ENCODE measurements around the gene ITPRIP.

Gene ITPRIP

GRCh38 chr10:104316321-104317099 lies 21.8 kb downstream of the ITPRIP start:
- H3K4me3 Mint-ChIP-seq = no peak overlapping the region
- intact Hi-C loops (cut with micrococcal nuclease) = no loop called here
- no peak overlapping the region for H3K27ac Mint-ChIP-seq
- H3K9me3 Mint-ChIP-seq = no peaks in the 10 kb centered on the region
- H3K27me3 Mint-ChIP-seq = no peaks in the 10 kb centered on the region
- H3K4me1 Mint-ChIP-seq (ENCODE audit: low read depth) = peaks cover 53% of the 10 kb centered on the region
- H3K36me3 Mint-ChIP-seq (ENCODE audit: low read depth) = peaks cover 60% of the 10 kb centered on the region

GRCh38 chr10:104315486-104315921 lies 22.8 kb downstream of the ITPRIP start:
- peaks cover 46% of the 10 kb centered on the region for H3K4me1 Mint-ChIP-seq (ENCODE audit: low read depth)
- no peak overlapping the region for H3K4me3 Mint-ChIP-seq
- H3K27me3 Mint-ChIP-seq = no peaks in the 10 kb centered on the region
- H3K27ac Mint-ChIP-seq = no peak overlapping the region
- H3K9me3 Mint-ChIP-seq = no peaks in the 10 kb centered on the region
- H3K36me3 Mint-ChIP-seq (ENCODE audit: low read depth) = peaks cover 70% of the 10 kb centered on the region
- intact Hi-C loops (cut with micrococcal nuclease) = no loop called here

GRCh38 chr10:104314591-104315485 lies 23.4 kb downstream of the ITPRIP start:
- no peaks in the 10 kb centered on the region for H3K27me3 Mint-ChIP-seq
- H3K36me3 Mint-ChIP-seq (ENCODE audit: low read depth) = peaks cover 76% of the 10 kb centered on the region
- H3K4me1 Mint-ChIP-seq (ENCODE audit: low read depth) = peaks cover 40% of the 10 kb centered on the region
- H3K9me3 Mint-ChIP-seq = no peaks in the 10 kb centered on the region
- intact Hi-C loops (cut with micrococcal nuclease) = no loop called here
- H3K4me3 Mint-ChIP-seq = no peak overlapping the region
- H3K27ac Mint-ChIP-seq = no peak overlapping the region

GRCh38 chr10:104311184-104311720 lies 27.0 kb downstream of the ITPRIP start:
- Mint-ChIP-seq H3K27me3 (no peaks in the 10 kb centered on the region), H3K4me1 (ENCODE audit: low read depth) (peaks cover 12% of the 10 kb centered on the region), H3K9me3 (no peaks in the 10 kb centered on the region), H3K27ac (no peak overlapping the region), H3K36me3 (ENCODE audit: low read depth) (peaks cover 74% of the 10 kb centered on the region), H3K4me3 (no peak overlapping the region)
- intact Hi-C loops (cut with micrococcal nuclease) = no loop called here

GRCh38 chr10:104309980-104310978 lies 28.0 kb downstream of the ITPRIP start:
- Mint-ChIP-seq H3K27me3 (peaks cover 1% of the 10 kb centered on the region), H3K4me1 (ENCODE audit: low read depth) (peaks cover 19% of the 10 kb centered on the region), H3K27ac (no peak overlapping the region), H3K9me3 (no peaks in the 10 kb centered on the region), H3K4me3 (no peak overlapping the region), H3K36me3 (ENCODE audit: low read depth) (peaks cover 64% of the 10 kb centered on the region)
- intact Hi-C loops (cut with micrococcal nuclease) = no loop called here

- no peak overlapping the region for H3K4me3 Mint-ChIP-seq
- H3K4me1 Mint-ChIP-seq (ENCODE audit: low read depth) = peaks cover 26% of the 10 kb centered on the region
- H3K36me3 Mint-ChIP-seq (ENCODE audit: low read depth) = peaks cover 46% of the 10 kb centered on the region
- H3K27ac Mint-ChIP-seq = no peak overlapping the region
- intact Hi-C loops (cut with micrococcal nuclease) = no loop called here
- H3K27me3 Mint-ChIP-seq = peaks cover 1% of the 10 kb centered on the region
- no peaks in the 10 kb centered on the region for H3K9me3 Mint-ChIP-seq
Observed at GRCh38 chr10:104308439-104308903, 29.8 kb downstream of the ITPRIP start.

- H3K27me3 Mint-ChIP-seq = peaks cover 1% of the 10 kb centered on the region
- no peaks in the 10 kb centered on the region for H3K9me3 Mint-ChIP-seq
- no peak overlapping the region for H3K27ac Mint-ChIP-seq
- H3K36me3 Mint-ChIP-seq (ENCODE audit: low read depth) = peaks cover 39% of the 10 kb centered on the region
- intact Hi-C loops (cut with micrococcal nuclease) = no loop called here
- peaks cover 32% of the 10 kb centered on the region for H3K4me1 Mint-ChIP-seq (ENCODE audit: low read depth)
- no peak overlapping the region for H3K4me3 Mint-ChIP-seq
Observed at GRCh38 chr10:104307576-104308438, 30.5 kb downstream of the ITPRIP start.

GRCh38 chr10:104306897-104307296 lies 31.4 kb downstream of the ITPRIP start:
- Mint-ChIP-seq H3K27me3 (peaks cover 1% of the 10 kb centered on the region), H3K4me1 (ENCODE audit: low read depth) (peaks cover 23% of the 10 kb centered on the region), H3K9me3 (peaks cover 6% of the 10 kb centered on the region), H3K27ac (no peak overlapping the region), H3K36me3 (ENCODE audit: low read depth) (peaks cover 30% of the 10 kb centered on the region), H3K4me3 (no peak overlapping the region)
- intact Hi-C loops (cut with micrococcal nuclease) = no loop called here

GRCh38 chr10:104304927-104305326 lies 33.3 kb downstream of the ITPRIP start:
- H3K4me1 Mint-ChIP-seq (ENCODE audit: low read depth) = peaks cover 30% of the 10 kb centered on the region
- H3K27me3 Mint-ChIP-seq = peaks cover 4% of the 10 kb centered on the region
- intact Hi-C loops (cut with micrococcal nuclease) = loop anchor here (1.0 kb wide), 2 partner anchors 33 to 44 kb away; partner anchors contain the start of gene ITPRIP
- peaks cover 11% of the 10 kb centered on the region for H3K9me3 Mint-ChIP-seq
- H3K27ac Mint-ChIP-seq = no peak overlapping the region
- no peak overlapping the region for H3K4me3 Mint-ChIP-seq
- peaks cover 10% of the 10 kb centered on the region for H3K36me3 Mint-ChIP-seq (ENCODE audit: low read depth)

GRCh38 chr10:104304356-104304745 lies 33.9 kb downstream of the ITPRIP start:
- H3K4me3 Mint-ChIP-seq = no peak overlapping the region
- H3K36me3 Mint-ChIP-seq (ENCODE audit: low read depth) = peaks cover 7% of the 10 kb centered on the region
- peaks cover 6% of the 10 kb centered on the region for H3K27me3 Mint-ChIP-seq
- H3K27ac Mint-ChIP-seq = no peak overlapping the region
- peaks cover 30% of the 10 kb centered on the region for H3K4me1 Mint-ChIP-seq (ENCODE audit: low read depth)
- intact Hi-C loops (cut with micrococcal nuclease) = no loop called here
- peaks cover 11% of the 10 kb centered on the region for H3K9me3 Mint-ChIP-seq

GRCh38 chr10:104303594-104304355 lies 34.5 kb downstream of the ITPRIP start:
- Mint-ChIP-seq H3K4me1 (ENCODE audit: low read depth) (peaks cover 30% of the 10 kb centered on the region), H3K9me3 (peaks cover 11% of the 10 kb centered on the region), H3K4me3 (no peak overlapping the region), H3K36me3 (ENCODE audit: low read depth) (peaks cover under 1% of the 10 kb centered on the region), H3K27ac (no peak overlapping the region), H3K27me3 (peaks cover 9% of the 10 kb centered on the region)
- intact Hi-C loops (cut with micrococcal nuclease) = no loop called here
